Endothelial cell of umbilical vein (primary cell): ENCODE data around the gene R3HDM2.

Experiments used
- POLR2AphosphoS5 ChIP-seq: IDR thresholded peaks from 2 replicates; pipeline ENCODE4 v1.6.1; 2012; ENCODE audit warnings: low read depth, mild to moderate bottlenecking, control low read depth, low read length, moderate library complexity; ENCODE audit not compliant: insufficient read depth
- TF ChIP-seq, protein P1 (sequence below), 2 donors: IDR thresholded peaks; 1 replicate in 1 of 2; 2 replicates in 1 of 2; pipeline ENCODE4 v1.5.1; 2011; ENCODE audit warnings: low read length in 2 of 2, mild to moderate bottlenecking in 2 of 2, moderate library complexity in 2 of 2, control low read depth in 1 of 2, inconsistent platforms in 1 of 2, low read depth in 1 of 2; ENCODE audit not compliant: insufficient read depth in 1 of 2; ENCODE audit errors: extremely low read depth in 1 of 2

DNA sequence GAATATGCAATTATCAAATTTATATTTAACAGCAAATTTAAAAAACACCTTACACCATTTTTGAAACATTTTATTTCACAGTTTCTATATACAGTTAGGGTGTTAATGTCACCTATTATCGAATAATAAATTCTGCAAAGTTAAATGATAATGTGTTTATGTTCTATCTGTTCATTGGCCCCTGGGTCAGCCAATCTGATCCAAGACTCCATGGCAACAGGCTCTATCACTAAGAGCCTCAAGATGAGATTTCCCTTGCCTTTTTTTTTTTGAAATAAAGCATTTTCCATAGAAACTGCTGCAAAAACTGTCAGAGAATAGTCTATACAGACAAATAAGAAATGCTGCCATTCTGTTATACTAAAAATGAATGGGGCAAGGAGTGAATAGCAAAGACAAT is 96.6 kb downstream of the R3HDM2 start:
- TF ChIP-seq, protein P1, sequence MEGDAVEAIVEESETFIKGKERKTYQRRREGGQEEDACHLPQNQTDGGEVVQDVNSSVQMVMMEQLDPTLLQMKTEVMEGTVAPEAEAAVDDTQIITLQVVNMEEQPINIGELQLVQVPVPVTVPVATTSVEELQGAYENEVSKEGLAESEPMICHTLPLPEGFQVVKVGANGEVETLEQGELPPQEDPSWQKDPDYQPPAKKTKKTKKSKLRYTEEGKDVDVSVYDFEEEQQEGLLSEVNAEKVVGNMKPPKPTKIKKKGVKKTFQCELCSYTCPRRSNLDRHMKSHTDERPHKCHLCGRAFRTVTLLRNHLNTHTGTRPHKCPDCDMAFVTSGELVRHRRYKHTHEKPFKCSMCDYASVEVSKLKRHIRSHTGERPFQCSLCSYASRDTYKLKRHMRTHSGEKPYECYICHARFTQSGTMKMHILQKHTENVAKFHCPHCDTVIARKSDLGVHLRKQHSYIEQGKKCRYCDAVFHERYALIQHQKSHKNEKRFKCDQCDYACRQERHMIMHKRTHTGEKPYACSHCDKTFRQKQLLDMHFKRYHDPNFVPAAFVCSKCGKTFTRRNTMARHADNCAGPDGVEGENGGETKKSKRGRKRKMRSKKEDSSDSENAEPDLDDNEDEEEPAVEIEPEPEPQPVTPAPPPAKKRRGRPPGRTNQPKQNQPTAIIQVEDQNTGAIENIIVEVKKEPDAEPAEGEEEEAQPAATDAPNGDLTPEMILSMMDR (IDR thresholded peaks at IDR 0.05; ENCODE audit: extremely low read depth in 1 of 2, insufficient read depth in 1 of 2, low read depth in 1 of 2, low read length in 2 of 2) = no peak
- no peak for TF ChIP-seq POLR2AphosphoS5
